Ishikawa (cell line): ENCODE measurements around the gene DLEC1.

Experiments
- CEBPB ChIP-seq: IDR thresholded peaks from 2 replicates; pipeline ENCODE4 v1.6.1; 2012
- CREB1 ChIP-seq: IDR thresholded peaks from 2 replicates; pipeline ENCODE4 v1.6.1; 2012; ENCODE audit warnings: low read depth
- EGR1 ChIP-seq: IDR thresholded peaks from 2 replicates; pipeline ENCODE4 v1.6.1; 2012
- FOXM1 ChIP-seq: IDR thresholded peaks from 2 replicates; pipeline ENCODE4 v1.6.1; 2012; ENCODE audit warnings: low read depth, borderline replicate concordance
- RAD21 ChIP-seq: IDR thresholded peaks from 2 replicates; pipeline ENCODE4 v1.6.1; 2012; ENCODE audit warnings: low read depth
- TEAD4 ChIP-seq: IDR thresholded peaks from 2 replicates; pipeline ENCODE4 v1.6.1; 2012
- YY1 ChIP-seq: IDR thresholded peaks from 2 replicates; pipeline ENCODE4 v1.6.1; 2012; ENCODE audit warnings: low read depth
- TF ChIP-seq, protein P1 (sequence below): IDR thresholded peaks from 2 replicates; pipeline ENCODE4 v1.6.1; 2012; ENCODE audit warnings: low read depth, mild to moderate bottlenecking
- TF ChIP-seq, protein P2 (sequence below): IDR thresholded peaks from 2 replicates; pipeline ENCODE4 v1.6.1; 2012

DNA sequence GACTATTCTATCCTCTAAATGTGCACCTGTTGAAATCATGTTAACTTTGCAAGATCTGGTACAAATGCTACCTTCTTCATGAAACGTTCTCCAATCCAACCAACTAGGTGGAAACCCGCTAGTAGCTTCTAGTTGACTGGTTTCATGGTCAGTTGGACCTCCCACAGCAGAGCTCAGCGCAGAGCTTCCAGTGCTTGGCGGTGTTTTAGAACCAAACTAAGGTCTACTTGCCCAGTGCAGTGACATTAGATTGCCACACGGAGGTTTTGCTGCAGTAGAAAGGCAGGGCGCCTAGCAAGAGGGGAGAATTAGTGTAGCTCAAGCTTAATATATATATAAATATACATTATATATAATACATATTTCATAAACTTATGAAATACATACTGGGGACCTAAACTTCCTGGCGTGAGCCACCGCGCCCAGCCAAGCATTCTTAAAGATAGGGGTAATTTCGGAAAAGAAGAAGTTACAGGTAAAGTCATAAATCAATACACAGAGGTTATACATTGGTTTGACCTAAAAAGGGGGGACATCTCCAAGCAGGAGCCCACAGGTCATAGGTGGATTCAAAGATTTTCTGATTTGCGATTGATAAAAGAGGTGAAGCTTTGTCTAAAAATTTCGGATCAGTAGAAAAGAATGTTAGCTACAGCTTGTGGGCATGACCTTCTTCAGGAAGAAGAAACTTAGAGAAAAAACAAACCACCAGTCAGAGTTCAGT lies 124.3 kb downstream of the DLEC1 start:
- TF ChIP-seq YY1, result no peak
- TF ChIP-seq, protein P1, sequence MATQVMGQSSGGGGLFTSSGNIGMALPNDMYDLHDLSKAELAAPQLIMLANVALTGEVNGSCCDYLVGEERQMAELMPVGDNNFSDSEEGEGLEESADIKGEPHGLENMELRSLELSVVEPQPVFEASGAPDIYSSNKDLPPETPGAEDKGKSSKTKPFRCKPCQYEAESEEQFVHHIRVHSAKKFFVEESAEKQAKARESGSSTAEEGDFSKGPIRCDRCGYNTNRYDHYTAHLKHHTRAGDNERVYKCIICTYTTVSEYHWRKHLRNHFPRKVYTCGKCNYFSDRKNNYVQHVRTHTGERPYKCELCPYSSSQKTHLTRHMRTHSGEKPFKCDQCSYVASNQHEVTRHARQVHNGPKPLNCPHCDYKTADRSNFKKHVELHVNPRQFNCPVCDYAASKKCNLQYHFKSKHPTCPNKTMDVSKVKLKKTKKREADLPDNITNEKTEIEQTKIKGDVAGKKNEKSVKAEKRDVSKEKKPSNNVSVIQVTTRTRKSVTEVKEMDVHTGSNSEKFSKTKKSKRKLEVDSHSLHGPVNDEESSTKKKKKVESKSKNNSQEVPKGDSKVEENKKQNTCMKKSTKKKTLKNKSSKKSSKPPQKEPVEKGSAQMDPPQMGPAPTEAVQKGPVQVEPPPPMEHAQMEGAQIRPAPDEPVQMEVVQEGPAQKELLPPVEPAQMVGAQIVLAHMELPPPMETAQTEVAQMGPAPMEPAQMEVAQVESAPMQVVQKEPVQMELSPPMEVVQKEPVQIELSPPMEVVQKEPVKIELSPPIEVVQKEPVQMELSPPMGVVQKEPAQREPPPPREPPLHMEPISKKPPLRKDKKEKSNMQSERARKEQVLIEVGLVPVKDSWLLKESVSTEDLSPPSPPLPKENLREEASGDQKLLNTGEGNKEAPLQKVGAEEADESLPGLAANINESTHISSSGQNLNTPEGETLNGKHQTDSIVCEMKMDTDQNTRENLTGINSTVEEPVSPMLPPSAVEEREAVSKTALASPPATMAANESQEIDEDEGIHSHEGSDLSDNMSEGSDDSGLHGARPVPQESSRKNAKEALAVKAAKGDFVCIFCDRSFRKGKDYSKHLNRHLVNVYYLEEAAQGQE, result no peak
- TF ChIP-seq, protein P2, sequence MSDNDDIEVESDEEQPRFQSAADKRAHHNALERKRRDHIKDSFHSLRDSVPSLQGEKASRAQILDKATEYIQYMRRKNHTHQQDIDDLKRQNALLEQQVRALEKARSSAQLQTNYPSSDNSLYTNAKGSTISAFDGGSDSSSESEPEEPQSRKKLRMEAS, result no peak
- TF ChIP-seq TEAD4, result no peak
- TF ChIP-seq CEBPB, result no peak
- no peak for TF ChIP-seq CREB1
- TF ChIP-seq RAD21, result no peak
- TF ChIP-seq EGR1, result no peak
- no peak for TF ChIP-seq FOXM1
